ENCODE data around the gene KLHL29. TPM values are rescaled to one million over a fixed set of nuclear protein-coding genes. Genes with fewer than 3 reads are reported as not detected.

KLHL29 gene
- total RNA-seq, 1 experiment from 2014 or later: 16.7 TPM

DNA sequence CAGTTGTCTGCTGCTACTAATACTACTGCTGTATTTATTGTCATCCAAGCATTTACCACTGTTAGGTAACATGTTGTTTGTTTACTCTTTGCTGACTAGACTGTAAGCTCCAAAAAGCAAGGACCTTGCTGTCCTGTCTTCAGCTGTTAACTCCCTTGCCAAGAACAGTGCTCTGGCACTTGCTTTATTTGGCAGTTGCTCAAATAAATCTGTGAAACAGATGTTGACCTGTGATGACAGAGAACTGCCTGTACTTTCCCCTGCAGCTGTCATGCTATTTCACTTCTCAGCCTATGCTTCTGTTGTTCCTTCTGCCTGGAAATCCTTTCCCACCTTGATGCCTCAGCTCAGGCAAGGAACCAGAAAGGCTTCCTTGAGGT is 360.7 kb downstream of the KLHL29 start (continued):
- no peak for TF ChIP-seq SRF (IDR thresholded peaks at IDR 0.05; ENCODE audit: low read depth)
- TF ChIP-seq RAD21 (IDR thresholded peaks at IDR 0.05; ENCODE audit: low read depth): no peak
- TF ChIP-seq YY1 (IDR thresholded peaks at IDR 0.05; ENCODE audit: extremely low read depth, insufficient replicate concordance, low read depth, low read length): no peak
- TF ChIP-seq ZFX (IDR thresholded peaks at IDR 0.05): no peak
- TF ChIP-seq, protein P1, sequence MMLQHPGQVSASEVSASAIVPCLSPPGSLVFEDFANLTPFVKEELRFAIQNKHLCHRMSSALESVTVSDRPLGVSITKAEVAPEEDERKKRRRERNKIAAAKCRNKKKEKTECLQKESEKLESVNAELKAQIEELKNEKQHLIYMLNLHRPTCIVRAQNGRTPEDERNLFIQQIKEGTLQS (IDR thresholded peaks at IDR 0.05): no peak
- TF ChIP-seq POLR2A (IDR thresholded peaks at IDR 0.05; ENCODE audit: borderline replicate concordance, extremely low read depth, insufficient read depth, insufficient read length): no peak
- TF ChIP-seq FOSL1 (IDR thresholded peaks at IDR 0.05; ENCODE audit: low read depth): no peak

DNA sequence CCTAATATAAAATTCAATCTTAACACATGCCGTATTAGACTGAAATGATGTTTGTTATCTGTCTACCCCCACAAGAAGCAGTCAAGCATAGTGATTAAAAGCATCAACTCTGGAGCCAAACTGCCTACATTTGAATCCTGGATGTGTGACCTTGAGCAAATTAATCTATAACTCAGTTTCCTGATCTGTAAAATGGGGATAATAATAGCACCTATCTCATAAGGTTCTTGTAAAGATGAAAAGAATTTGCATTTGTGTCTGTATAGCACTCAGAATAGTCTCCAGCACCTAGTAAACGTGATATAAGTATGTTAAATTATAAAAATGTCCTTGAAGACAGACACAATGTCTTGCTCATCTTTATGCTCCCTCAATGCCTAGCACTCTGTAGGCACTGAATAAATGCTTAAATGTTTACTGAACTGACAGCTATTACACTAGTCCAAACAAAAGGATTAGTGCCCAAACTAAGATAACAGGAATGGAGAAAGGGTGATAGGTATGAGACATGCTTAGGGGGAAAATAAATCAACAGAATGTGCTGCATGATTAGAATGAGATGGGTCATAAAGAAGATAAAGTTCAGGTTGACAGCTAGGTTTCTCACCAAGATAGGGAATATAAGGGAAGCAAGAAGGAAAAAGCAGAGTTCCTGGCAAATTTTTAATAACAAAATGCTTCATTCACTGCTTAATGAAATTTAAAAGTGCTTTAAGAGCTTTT is 361.3 kb downstream of the KLHL29 start:
- ChIA-PET CTCF (no interaction called here), POLR2A (no interaction called here), RAD21 (ENCODE audit: low non-redundant PET in 1 of 2, low total read pairs in 2 of 2, uncharacterized antibody in 2 of 2, unreplicated experiment in 2 of 2) (no interaction called here)
- Histone ChIP-seq H3K9me2 (ENCODE audit: insufficient read depth) (no peaks in the 10 kb centered on the region), H3K27ac (ENCODE audit: low read depth, low read length) (no peak overlapping the region), H3K9ac (ENCODE audit: low read length) (no peak overlapping the region), H3K79me2 (ENCODE audit: insufficient read depth, low read length) (no peaks in the 10 kb centered on the region), H3K4me3 (replicated peaks in 1 of 2; ENCODE audit: low read depth in 1 of 2, low read length in 2 of 2) (no peak overlapping the region), H3K27me3 (ENCODE audit: insufficient read depth, low read length) (no peaks in the 10 kb centered on the region), H3K9me3 (ENCODE audit: control insufficient read depth in 1 of 2, insufficient read depth in 1 of 2, low read depth in 1 of 2, low read length in 2 of 2) (no peaks in the 10 kb centered on the region), H4K20me1 (ENCODE audit: insufficient read depth) (no peaks in the 10 kb centered on the region), H3K4me1 (ENCODE audit: control insufficient read depth in 1 of 2, insufficient read depth in 2 of 2, low read length in 2 of 2) (no peaks in the 10 kb centered on the region), H2AFZ (ENCODE audit: low read depth, low read length, poor library complexity, severe bottlenecking) (no peak overlapping the region), H3K36me3 (ENCODE audit: control insufficient read depth in 1 of 2, insufficient read depth in 2 of 2, low read length in 2 of 2) (no peaks in the 10 kb centered on the region), H3K4me2 (ENCODE audit: low read length) (no peak overlapping the region)
- intact Hi-C loops (cut with micrococcal nuclease): no loop called here
- no peak for DNase-seq (ENCODE audit: low read depth, low spot score)
- BruUV-seq (replicated peaks): no TSS peak
- no peak for ATAC-seq
- TF ChIP-seq EGR1 (IDR thresholded peaks at IDR 0.05; ENCODE audit: low read depth) (no peak), ZNF274 (IDR thresholded peaks at IDR 0.05; ENCODE audit: low read depth, low read length) (no peak)

DNA sequence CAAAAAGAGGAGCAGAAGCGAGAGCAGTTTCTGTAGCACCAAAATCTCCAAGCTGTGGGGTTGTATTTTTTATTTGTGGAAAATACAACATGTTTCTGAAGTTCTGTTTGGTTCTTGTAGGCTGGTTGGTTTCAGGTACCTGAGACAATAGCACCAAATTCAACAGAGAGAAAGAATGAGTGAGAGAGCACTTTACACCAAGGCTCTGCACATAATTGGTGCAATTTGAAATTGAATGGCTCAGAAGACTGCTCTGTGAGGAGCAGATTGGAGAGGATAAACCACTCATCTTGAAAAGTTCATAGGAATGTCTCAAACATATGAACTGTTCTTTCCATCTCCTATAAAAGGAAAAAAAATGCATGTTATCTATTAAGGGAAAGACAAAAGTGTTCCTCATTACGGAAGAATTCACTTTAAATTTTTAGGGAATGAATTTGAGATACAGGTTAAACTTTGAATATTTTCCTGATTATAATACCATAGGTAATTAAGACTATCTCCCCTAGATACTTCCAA is 366.8 kb downstream of the KLHL29 start:
- H3K27ac ChIP-seq (ENCODE audit: low read depth, low read length): no peak overlapping the region
- no peaks in the 10 kb centered on the region for H3K9me3 ChIP-seq (ENCODE audit: control insufficient read depth in 1 of 2, insufficient read depth in 1 of 2, low read depth in 1 of 2, low read length in 2 of 2)
- DNase-seq (ENCODE audit: low read depth, low spot score) (no peak), ATAC-seq (no peak)
- H3K9ac ChIP-seq (ENCODE audit: low read length): no peak overlapping the region
- POLR2A ChIA-PET: no interaction called here
- H3K9me2 ChIP-seq (ENCODE audit: insufficient read depth): no peaks in the 10 kb centered on the region
- RAD21 ChIA-PET (ENCODE audit: low non-redundant PET in 1 of 2, low total read pairs in 2 of 2, uncharacterized antibody in 2 of 2, unreplicated experiment in 2 of 2): no interaction called here
- no peaks in the 10 kb centered on the region for H3K36me3 ChIP-seq (ENCODE audit: control insufficient read depth in 1 of 2, insufficient read depth in 2 of 2, low read length in 2 of 2)
- H3K4me2 ChIP-seq (ENCODE audit: low read length): no peak overlapping the region
- H2AFZ ChIP-seq (ENCODE audit: low read depth, low read length, poor library complexity, severe bottlenecking): no peak overlapping the region
- no peaks in the 10 kb centered on the region for H3K4me1 ChIP-seq (ENCODE audit: control insufficient read depth in 1 of 2, insufficient read depth in 2 of 2, low read length in 2 of 2)
- no peak for TF ChIP-seq MAX (IDR thresholded peaks at IDR 0.05)
- no peak for TF ChIP-seq ZNF274 (IDR thresholded peaks at IDR 0.05; ENCODE audit: low read depth, low read length)
- no peak for TF ChIP-seq SIN3A (IDR thresholded peaks at IDR 0.05; ENCODE audit: low read depth)
- TF ChIP-seq EZH2phosphoT487 (IDR thresholded peaks at IDR 0.05; ENCODE audit: borderline replicate concordance): no peak
- TF ChIP-seq TCF7L2 (IDR thresholded peaks at IDR 0.05; ENCODE audit: borderline replicate concordance, extremely low read depth, insufficient read depth, insufficient read length): no peak
- TF ChIP-seq SP1 (IDR thresholded peaks at IDR 0.05; ENCODE audit: low read depth): no peak
- no peak for TF ChIP-seq SRF (IDR thresholded peaks at IDR 0.05; ENCODE audit: low read depth)
- TF ChIP-seq RAD21 (IDR thresholded peaks at IDR 0.05; ENCODE audit: low read depth): no peak
- TF ChIP-seq YY1 (IDR thresholded peaks at IDR 0.05; ENCODE audit: extremely low read depth, insufficient replicate concordance, low read depth, low read length): no peak
- no peak for TF ChIP-seq JUND (IDR thresholded peaks at IDR 0.05)
- TF ChIP-seq ZBTB33 (IDR thresholded peaks at IDR 0.05; ENCODE audit: extremely low read depth, insufficient replicate concordance, low read length): no peak
- no TSS peak for BruUV-seq (replicated peaks)
- H4K20me1 ChIP-seq (ENCODE audit: insufficient read depth): no peaks in the 10 kb centered on the region
- intact Hi-C loops (cut with micrococcal nuclease): no loop called here
- H3K79me2 ChIP-seq (ENCODE audit: insufficient read depth, low read length): no peaks in the 10 kb centered on the region
- no peaks in the 10 kb centered on the region for H3K27me3 ChIP-seq (ENCODE audit: insufficient read depth, low read length)
- no peak overlapping the region for H3K4me3 ChIP-seq (replicated peaks in 1 of 2; ENCODE audit: low read depth in 1 of 2, low read length in 2 of 2)
- CTCF ChIA-PET: no interaction called here
